K562 (cell line): Measurements from ENCODE around the gene ZFP57. TPM values are rescaled to one million over a fixed set of nuclear protein-coding genes. Genes with fewer than 3 reads are reported as not detected.

Experiments
- CCNT2 ChIP-seq: IDR thresholded peaks from 2 replicates; pipeline ENCODE4 v1.6.1; 2011; ENCODE audit warnings: borderline replicate concordance, low read depth, mild to moderate bottlenecking, moderate library complexity, mixed read lengths, low read length; ENCODE audit not compliant: insufficient read length; ENCODE audit errors: extremely low read depth
- CTBP1 ChIP-seq: fragments of 450-650 bp; IDR thresholded peaks from 2 replicates; pipeline ENCODE4 v1.6.1; 2016; ENCODE audit warnings: borderline replicate concordance
- CXXC5 ChIP-seq: fragments of 250-450 bp; sonication (Bioruptor Pico); IDR thresholded peaks from 2 replicates; pipeline ENCODE4 v1.8.0; 2022; ENCODE audit warnings: inconsistent platforms, mild to moderate bottlenecking, moderate library complexity
- ERF ChIP-seq: fragments of 450-650 bp; formaldehyde crosslinking; IDR thresholded peaks from 2 replicates; pipeline ENCODE4 v1.4.0; 2020; ENCODE audit warnings: mild to moderate bottlenecking, mixed read lengths
- FOXJ2 ChIP-seq: fragments of 200-800 bp; sonication (Bioruptor generic); IDR thresholded peaks from 2 replicates; pipeline ENCODE4 v1.6.1; 2016; ENCODE audit warnings: missing genetic modification characterization, missing compliant biosample characterization
- HNRNPK ChIP-seq: fragments of 200-400 bp; formaldehyde crosslinking; IDR thresholded peaks from one replicate; pipeline ENCODE4 v1.6.1; 2018; ENCODE audit warnings: mild to moderate bottlenecking, low read depth, low read length; ENCODE audit not compliant: poor library complexity, severe bottlenecking
- HNRNPLL ChIP-seq: fragments of 200-400 bp; formaldehyde crosslinking; IDR thresholded peaks from 2 replicates; pipeline ENCODE4 v1.6.1; 2017; ENCODE audit warnings: low read length, low read depth, mild to moderate bottlenecking; ENCODE audit not compliant: poor library complexity, severe bottlenecking
- KAT7 ChIP-seq: sonication (generic); formaldehyde crosslinking; IDR thresholded peaks from 2 replicates; pipeline ENCODE4 v1.8.0; 2022; ENCODE audit warnings: missing genetic modification reagents, mild to moderate bottlenecking, borderline replicate concordance
- KLF1 ChIP-seq: fragments of 450-650 bp; IDR thresholded peaks from 2 replicates; pipeline ENCODE4 v1.6.1; 2016; ENCODE audit warnings: missing genetic modification characterization, missing compliant biosample characterization
- MED1 ChIP-seq: sonication (generic); formaldehyde crosslinking; IDR thresholded peaks from 2 replicates; pipeline ENCODE4 v1.8.1; 2023; ENCODE audit warnings: missing genetic modification reagents, borderline replicate concordance
- NCOA1 ChIP-seq: fragments of 450-650 bp; IDR thresholded peaks from 2 replicates; pipeline ENCODE4 v1.6.1; 2016; ENCODE audit warnings: low read depth
- PHF8 ChIP-seq: fragments of 200-600 bp; sonication (generic); IDR thresholded peaks from 2 replicates; pipeline ENCODE4 v1.6.1; 2012; ENCODE audit warnings: mixed run types, mild to moderate bottlenecking, inconsistent platforms, low read length, moderate library complexity, borderline replicate concordance
- POLR2G ChIP-seq: fragments of 200-400 bp; formaldehyde crosslinking; IDR thresholded peaks from 2 replicates; pipeline ENCODE4 v1.6.1; 2017; ENCODE audit warnings: low read depth, mild to moderate bottlenecking, antibody characterized with exemption, low read length, moderate library complexity
- RBM25 ChIP-seq: fragments of 200-400 bp; formaldehyde crosslinking; IDR thresholded peaks from 2 replicates; pipeline ENCODE4 v1.6.1; 2018; ENCODE audit warnings: low read length, low read depth, moderate library complexity; ENCODE audit not compliant: severe bottlenecking
- TAF15 ChIP-seq: fragments of 200-400 bp; formaldehyde crosslinking; IDR thresholded peaks from 2 replicates; pipeline ENCODE4 v1.6.1; 2017; ENCODE audit warnings: mild to moderate bottlenecking, low read depth, low read length, moderate library complexity
- ZNF263 ChIP-seq: sonication (generic); formaldehyde crosslinking; IDR thresholded peaks from 2 replicates; pipeline ENCODE4 v1.8.0; 2022; ENCODE audit warnings: mild to moderate bottlenecking, missing genetic modification reagents, borderline replicate concordance
- ZNF830 ChIP-seq: fragments of 250-450 bp; sonication (Bioruptor Pico); IDR thresholded peaks from 2 replicates; pipeline ENCODE4 v1.5.0; 2021; ENCODE audit warnings: mild to moderate bottlenecking
- polyA plus RNA-seq, 8 experiments: library from polyadenylated mRNA; depleted of rRNA in 4 of 8; stranded (reverse) in 5 of 8; unstranded in 3 of 8; fragments of >200 nt; fragmentation: Nextera tagmentation in 2 of 8; fragmentation: Illumina TruSeq in 1 of 8; extraction: Ambion mirVana in 2 of 8; extraction: Trizol in 1 of 8; gene quantifications; 2 replicates each; pipeline versions ENCODE4 v1.2.1 to v1.2.3, GENCODE V29; 2011 to 2014; ENCODE audit warnings: inconsistent platforms in 1 of 8, missing spikeins in 1 of 8
- total RNA-seq, 7 experiments: library from RNA; depleted of rRNA in 6 of 7; stranded (reverse); fragments of >200 nt in 6 of 7; fragmentation: Illumina TruSeq in 2 of 7; extraction: Trizol in 2 of 7; gene quantifications; 2 replicates each; pipeline versions ENCODE4 v1.2.1 to v1.2.3, GENCODE V29; 2011 to 2021; ENCODE audit warnings: low replicate concordance in 1 of 7
- TF ChIP-seq, protein P1 (sequence below): fragments of 450-650 bp; formaldehyde crosslinking; IDR thresholded peaks from 2 replicates; pipeline ENCODE4 v1.4.0; 2022; ENCODE audit warnings: missing genetic modification characterization
- TF ChIP-seq, protein P2 (sequence below), 3 experiments: fragments of 200-800 bp in 1 of 3; sonication (Bioruptor generic) in 1 of 3; sonication (generic) in 1 of 3; formaldehyde crosslinking in 1 of 3; IDR thresholded peaks; 2 replicates each; pipeline versions ENCODE4 v1.6.1 to v1.8.0; 2016 to 2022; ENCODE audit warnings: mild to moderate bottlenecking in 2 of 3, missing compliant biosample characterization in 2 of 3, missing genetic modification characterization in 2 of 3, missing genetic modification reagents in 1 of 3
- TF ChIP-seq, protein P3 (sequence below), 2 experiments: fragments of 450-650 bp; conservative IDR thresholded peaks; 2 replicates each; pipeline ENCODE4 v1.6.1; 2017; ENCODE audit warnings: mild to moderate bottlenecking in 2 of 2, moderate library complexity in 2 of 2
- TF ChIP-seq, protein P4 (sequence below): fragments of 250-450 bp; sonication (Bioruptor Pico); IDR thresholded peaks from 2 replicates; pipeline ENCODE4 v1.5.1; 2021; ENCODE audit warnings: mild to moderate bottlenecking

The ZFP57 gene
- total and polyA plus RNA-seq, 9 of the 15 experiments (the other 6 are each of a cell fraction or from before 2014, with no cell fraction given): 0.04 to 0.28 (median 0.13) TPM

DNA sequence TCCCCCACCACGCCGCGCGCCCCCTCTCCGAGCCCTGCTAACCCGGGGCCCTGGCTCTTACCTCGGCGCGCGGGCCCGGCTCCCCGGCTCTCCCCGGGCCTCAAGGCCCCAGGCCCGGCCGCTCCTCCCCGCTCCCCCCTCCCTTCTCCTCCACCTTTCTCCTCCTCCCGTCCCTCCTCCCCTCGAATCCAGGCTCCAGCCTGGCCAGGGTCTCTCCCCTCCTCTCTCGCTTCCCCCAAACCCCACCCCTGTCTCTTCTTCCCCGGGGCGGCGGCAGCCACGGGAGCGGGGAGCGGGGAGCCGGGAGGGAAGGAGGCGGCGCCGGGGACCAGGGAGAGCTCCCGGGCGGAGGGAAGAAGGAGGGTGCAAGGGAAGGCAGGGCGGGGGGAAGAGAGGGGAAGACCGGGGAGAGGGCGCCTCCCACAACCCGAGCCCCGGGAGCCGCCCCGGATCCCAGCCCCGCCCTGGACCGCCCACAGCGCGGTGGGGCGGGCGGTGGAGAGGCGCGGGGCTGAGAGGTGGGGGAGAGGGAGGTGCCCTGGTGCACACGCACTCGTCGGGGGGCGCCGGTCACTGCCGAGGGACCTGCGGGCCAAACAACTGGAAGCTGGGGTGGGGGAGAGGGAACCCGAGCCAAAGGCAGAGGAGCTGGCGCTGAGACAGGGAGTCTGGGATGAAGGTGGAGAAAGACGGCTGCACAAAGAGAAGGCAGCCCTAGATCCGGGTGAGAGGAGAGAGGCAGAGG lies 48.0 kb downstream of the ZFP57 start, which contains the start of gene GABBR1 (continued):
- TF ChIP-seq CCNT2: peak; percentile 84
- TF ChIP-seq KAT7: peak; percentile 15; the same call in 1 of the 2 replicates
- peak; percentile 85 for TF ChIP-seq HNRNPK
- peak; percentile 98 for TF ChIP-seq ZNF263
- 0 out of 2 replicates have a peak, but pooled peaks have one; percentile 42 for TF ChIP-seq ERF
- TF ChIP-seq, protein P1, sequence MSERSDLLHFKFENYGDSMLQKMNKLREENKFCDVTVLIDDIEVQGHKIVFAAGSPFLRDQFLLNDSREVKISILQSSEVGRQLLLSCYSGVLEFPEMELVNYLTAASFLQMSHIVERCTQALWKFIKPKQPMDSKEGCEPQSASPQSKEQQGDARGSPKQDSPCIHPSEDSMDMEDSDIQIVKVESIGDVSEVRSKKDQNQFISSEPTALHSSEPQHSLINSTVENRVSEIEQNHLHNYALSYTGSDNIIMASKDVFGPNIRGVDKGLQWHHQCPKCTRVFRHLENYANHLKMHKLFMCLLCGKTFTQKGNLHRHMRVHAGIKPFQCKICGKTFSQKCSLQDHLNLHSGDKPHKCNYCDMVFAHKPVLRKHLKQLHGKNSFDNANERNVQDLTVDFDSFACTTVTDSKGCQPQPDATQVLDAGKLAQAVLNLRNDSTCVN (CRISPR knock-in tag): 0 out of 2 replicates have a peak, but pooled peaks have one; percentile 8
- TF ChIP-seq PHF8: peak; percentile 68; the same call in 1 of the 2 replicates
- peak; percentile 56 for TF ChIP-seq CXXC5 (CRISPR knock-in tag)
- peak; percentile 78 for TF ChIP-seq CTBP1
- TF ChIP-seq RBM25: no peak
- TF ChIP-seq ZNF830: no peak
- peak; percentile 72 for TF ChIP-seq POLR2G
- no peak for TF ChIP-seq HNRNPLL
- TF ChIP-seq FOXJ2 (tag): no peak
- TF ChIP-seq NCOA1: 0 out of 2 replicates have a peak, but pooled peaks have one; percentile 7
- TF ChIP-seq, protein P2, sequence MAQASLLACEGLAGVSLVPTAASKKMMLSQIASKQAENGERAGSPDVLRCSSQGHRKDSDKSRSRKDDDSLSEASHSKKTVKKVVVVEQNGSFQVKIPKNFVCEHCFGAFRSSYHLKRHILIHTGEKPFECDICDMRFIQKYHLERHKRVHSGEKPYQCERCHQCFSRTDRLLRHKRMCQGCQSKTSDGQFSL (CRISPR knock-in tag; IDR thresholded peaks at IDR 0.05): no peak
- TF ChIP-seq, protein P2 (tag; IDR thresholded peaks at IDR 0.05): 0 out of 4 replicates have a peak, but pooled peaks of 1 of the 2 experiments have one; percentile 61
- TF ChIP-seq KLF1 (tag): peak; percentile 78
- TF ChIP-seq MED1 (CRISPR knock-in tag): no peak
- no peak for TF ChIP-seq TAF15
- TF ChIP-seq, protein P3, sequence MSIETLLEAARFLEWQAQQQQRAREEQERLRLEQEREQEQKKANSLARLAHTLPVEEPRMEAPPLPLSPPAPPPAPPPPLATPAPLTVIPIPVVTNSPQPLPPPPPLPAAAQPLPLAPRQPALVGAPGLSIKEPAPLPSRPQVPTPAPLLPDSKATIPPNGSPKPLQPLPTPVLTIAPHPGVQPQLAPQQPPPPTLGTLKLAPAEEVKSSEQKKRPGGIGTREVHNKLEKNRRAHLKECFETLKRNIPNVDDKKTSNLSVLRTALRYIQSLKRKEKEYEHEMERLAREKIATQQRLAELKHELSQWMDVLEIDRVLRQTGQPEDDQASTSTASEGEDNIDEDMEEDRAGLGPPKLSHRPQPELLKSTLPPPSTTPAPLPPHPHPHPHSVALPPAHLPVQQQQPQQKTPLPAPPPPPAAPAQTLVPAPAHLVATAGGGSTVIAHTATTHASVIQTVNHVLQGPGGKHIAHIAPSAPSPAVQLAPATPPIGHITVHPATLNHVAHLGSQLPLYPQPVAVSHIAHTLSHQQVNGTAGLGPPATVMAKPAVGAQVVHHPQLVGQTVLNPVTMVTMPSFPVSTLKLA (conservative IDR thresholded peaks at IDR 0.05): peak in 1 of 2 experiments; percentile 73; a peak in 2 of 4 replicates
- TF ChIP-seq, protein P4, sequence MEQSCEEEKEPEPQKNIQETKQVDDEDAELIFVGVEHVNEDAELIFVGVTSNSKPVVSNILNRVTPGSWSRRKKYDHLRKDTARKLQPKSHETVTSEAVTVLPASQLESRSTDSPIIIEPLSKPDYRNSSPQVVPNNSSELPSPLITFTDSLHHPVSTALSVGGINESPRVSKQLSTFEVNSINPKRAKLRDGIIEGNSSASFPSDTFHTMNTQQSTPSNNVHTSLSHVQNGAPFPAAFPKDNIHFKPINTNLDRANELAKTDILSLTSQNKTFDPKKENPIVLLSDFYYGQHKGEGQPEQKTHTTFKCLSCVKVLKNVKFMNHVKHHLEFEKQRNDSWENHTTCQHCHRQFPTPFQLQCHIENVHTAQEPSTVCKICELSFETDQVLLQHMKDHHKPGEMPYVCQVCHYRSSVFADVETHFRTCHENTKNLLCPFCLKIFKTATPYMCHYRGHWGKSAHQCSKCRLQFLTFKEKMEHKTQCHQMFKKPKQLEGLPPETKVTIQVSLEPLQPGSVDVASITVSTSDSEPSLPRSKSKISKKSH: no peak
